HG03025 (cell line): ENCODE results near the gene DCST2.
"Not testable (repeated sequence)": the region's sequence is repeated elsewhere in the genome, so short reads cannot be mapped to it uniquely, and the experiment has no call there.

Source experiments
- ATAC-seq: cut with Tn5 transposase; IDR thresholded peaks from one replicate; pipeline ENCODE4 v1.9.1; 2021; ENCODE audit warnings: mild to moderate bottlenecking, moderate library complexity; ENCODE audit not compliant: unreplicated experiment, low FRiP score

DCST2 gene

DNA sequence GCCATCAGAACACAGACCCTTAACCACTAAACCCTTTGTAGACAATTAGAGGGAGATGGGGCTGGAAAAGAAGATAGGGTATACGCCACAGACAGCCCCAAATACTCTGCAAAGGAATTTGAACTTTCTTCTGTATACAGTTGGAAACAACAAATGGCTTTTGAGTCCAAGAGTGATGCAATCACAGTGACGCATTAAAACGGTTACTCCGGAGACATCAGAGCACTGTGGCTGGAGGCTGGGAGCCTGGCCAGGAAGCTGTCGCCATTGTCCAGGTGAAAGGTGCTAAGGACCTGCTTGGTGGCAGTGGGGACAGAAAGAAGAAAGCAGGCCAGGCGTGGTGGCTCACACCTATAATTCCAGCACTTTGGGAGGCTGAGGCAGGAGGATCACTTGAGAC, 46.3 kb downstream of the DCST2 start:
- no peak for ATAC-seq

DNA sequence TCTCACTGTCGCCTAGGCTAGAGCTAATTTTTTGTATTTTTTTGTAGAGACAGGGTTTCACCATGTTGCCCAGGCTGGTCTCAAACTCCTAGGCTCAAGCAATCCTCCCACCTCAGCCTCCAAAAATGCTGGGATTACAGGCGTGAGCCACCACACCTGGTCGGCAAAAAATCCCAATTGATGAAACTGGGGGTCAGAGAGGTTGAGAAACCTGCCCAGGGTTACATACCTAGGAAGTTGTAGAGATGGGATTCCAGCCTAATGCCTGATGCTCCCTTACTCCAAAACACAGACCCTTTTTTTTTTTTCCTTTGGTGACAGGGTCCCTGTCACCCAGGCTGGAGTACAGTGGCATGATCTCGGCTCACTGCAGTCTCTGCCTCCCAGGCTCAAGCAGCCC, 46.8 kb downstream of the DCST2 start:
- ATAC-seq = not testable (repeated sequence)

DNA sequence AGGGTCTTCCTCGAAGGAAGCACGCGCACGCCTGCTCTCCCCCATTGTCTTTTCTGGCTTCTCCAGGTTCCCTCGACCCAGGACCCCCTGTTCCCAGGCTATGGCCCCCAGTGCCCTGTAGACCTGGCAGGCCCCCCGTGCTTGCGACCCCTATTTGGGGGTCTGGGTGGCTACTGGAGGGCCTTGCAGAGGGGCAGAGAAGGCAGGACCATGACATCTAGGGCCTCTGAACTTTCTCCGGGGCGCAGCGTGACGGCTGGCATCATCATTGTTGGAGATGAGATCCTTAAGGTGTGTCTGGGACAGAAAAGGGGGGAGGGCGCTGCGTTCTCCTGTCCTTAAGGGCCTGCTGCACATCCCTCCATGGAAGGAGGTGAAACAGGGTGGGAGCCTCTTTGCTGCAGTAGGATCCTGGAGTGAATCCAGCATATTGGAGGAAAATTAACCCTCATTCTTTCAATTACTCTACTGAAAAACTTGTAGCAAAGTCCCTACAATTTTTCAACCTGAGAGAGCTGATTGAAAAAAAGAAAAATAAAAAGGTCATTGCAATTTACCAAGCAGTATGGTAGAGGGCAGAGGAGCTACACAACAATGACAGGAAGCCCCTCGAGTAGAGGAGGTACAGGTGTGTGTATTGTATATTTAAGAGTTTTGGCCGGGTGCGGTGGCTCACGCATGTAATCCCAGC, 49.7 kb downstream of the DCST2 start:
- no peak for ATAC-seq

DNA sequence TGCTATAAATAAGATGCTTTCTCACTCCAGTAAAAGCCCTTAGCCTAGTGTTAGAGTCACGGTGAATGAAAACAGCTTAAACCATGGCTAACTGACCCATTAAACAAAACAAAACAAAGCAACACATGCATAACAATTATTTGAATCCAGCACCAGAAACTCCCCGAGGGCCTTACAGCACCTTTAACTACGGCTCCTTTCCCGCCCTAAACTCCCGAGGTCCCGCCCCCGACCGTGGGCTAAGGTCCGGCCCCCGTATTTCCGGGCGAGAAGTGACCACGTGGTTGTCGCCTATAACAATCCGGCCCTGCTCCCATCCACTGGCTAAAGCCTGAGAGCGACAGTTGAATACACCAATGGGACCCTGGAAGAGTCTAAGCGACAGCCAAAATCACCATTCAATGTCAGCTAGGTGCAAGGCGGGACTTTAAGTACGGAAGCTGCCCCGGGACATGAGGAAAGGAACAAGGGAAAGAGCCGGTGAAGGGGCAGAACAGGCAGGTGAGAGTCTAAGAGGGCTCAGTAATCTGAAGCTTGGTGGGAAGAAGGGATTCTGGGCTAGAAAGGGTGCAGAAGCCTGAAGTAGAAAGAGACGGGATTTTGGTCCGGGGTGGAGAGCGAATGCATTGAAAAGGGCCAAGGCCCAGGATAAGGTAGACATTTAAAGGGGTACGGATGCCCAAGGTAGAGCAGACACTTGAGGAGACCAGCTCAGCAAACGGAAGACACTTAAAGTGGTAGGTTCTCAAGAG, 50.5 kb downstream of the DCST2 start, which contains the start of gene FLAD1:
FLAD1 (plus strand) TSS at position 448 of the 752 bp plus-strand sequence. CDS start 351 bp downstream, outside the sequence.
- ATAC-seq = peak; percentile 96

DNA sequence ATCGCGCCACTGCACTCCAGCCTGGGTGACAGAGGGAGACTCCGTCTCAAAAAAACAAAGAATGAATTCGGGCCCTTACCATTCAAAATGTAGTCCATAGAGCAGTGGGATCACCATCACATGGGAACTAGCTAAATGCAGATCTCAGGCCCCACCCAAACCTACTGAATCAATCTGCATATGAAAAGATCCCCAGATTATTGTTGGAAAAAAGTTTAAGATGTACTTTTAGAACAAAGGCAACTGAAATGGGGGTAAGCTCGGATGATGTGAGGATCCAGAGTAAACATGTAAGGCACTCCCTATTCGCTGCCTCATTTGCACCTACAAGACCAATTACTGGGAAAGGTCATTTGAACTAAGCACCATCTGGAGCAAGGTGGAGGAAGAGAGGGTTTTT, 51.2 kb downstream of the DCST2 start:
- no peak for ATAC-seq

DNA sequence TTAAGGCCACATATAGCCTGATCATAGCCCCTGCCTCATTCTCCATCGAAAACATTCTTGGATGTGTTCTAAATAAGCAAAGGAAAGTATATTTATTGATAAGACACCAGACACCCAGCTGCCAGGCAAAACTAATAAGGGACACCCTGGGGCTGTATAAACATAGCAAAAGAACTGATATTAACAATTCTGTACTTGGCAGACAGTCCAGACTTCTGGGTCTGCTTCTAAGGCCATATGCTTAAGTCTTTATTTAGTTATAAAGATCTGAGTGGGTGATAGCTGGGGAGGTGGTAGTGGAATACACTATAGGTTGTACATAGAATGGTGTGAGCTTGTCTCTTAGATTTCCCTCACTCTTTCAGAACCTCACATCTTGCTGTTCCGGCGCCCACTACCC, 55.2 kb downstream of the DCST2 start:
- ATAC-seq = no peak

DNA sequence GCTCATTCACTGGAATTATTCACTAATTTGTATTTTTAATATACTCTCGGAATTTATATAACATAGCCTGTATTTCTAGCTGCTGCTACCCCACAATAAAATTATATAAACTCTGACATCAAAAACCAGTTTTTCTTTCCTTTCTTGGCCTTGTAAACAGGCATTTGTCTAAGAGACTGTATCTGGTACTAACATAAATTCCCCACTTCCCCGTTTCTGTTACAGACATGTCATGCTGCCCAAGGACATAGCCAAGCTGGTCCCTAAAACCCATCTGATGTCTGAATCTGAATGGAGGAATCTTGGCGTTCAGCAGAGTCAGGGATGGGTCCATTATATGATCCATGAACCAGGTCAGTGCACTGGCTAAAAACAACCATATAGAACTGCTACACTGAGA, 55.8 kb downstream of the DCST2 start:
- ATAC-seq = not testable (repeated sequence)

DNA sequence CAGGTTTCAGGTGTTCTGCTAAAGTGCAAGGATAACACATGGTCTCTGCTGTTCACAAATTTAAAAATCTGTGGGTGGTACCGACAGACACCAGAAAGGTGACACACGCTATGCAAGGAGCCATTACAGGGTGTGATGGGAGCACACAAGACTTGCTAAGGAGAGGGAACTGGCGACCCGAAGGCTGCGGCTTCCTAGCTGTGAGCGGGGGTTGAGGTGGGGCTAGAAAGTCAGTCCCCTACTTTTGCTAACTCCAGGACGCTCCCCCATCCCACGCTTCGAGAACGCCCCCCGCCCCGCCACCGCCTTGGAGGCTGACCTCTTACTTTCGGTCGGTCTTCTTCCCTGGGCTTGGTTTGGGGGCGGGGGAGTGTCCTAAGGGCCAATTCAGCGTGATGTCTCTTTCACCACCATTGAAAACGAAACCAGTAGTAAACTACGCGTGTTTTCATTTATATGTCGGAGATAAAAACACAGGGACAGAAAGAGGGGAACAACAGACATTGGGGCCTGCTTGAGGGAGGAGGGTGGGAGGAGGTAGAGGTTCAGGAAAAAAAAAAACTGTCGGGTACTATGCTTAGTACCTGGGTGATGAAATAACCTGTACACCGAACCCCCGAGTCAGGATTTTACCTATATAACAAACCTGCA, 58.0 kb downstream of the DCST2 start:
- no peak for ATAC-seq

DNA sequence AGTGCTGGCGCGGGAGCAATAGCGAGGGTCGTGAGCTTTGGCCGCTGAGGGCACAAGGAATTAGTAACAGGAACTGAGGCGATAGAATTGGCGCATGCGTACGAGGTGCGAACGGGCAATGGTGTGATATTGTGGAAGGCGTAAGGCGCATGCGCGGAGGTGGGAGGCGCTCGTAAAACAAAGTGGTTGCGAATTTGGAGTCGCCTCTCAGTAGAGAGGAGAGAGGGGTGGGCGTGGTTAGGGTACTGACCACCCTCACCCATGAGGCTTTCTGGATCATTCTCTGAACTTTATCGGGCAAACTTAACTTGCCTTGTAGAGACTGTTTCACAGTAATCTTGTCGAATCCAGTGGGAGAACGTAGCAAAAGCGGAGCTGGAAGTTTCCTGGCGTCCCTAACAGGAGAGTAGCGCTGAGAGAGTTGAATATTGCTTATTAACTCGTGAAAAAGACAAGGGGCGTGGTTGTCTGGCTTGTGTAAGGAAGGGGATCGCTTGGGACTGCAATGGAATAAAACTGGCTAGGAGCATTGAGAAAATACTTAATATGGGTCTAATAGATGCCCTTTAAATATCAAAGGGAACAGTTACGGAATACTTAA, 58.7 kb downstream of the DCST2 start:
- peak; percentile 37 for ATAC-seq

DNA sequence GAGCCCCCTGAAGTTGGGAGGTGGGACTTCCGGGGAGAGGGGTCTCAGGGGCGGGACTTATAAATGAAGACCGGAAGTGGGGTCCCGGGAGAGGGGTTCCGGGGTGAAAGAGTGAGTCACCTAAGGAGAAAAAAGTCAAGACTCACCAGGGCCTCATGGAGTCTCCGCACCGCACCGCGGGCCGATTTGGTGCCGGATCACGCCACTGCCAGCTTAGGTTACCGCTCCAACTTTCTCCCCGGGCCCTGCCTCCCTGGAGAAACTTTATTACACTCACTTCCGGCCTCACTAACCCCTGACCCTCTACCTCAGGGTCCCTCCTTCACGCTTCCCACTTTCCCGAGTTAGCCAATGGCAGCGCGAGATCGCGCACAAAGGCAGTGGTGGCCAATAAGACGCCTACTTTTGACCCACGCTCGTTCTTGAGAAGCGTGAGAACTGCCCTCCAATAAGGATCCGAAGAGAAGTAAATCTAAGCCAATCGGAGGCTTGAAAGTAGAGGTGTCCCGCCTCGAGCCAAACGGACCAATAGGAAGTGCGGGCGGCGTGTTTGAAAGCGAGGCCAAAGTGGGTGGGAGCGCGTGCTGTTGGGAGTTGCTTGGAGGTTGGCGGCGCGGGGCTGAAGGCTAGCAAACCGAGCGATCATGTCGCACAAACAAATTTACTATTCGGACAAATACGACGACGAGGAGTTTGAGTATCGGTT, 59.3 kb downstream of the DCST2 start, which contains the start of gene CKS1B:
CKS1B (plus strand) TSS at position 580 of the 706 bp plus-strand sequence; CDS start at position 645, 65 bp downstream.
- ATAC-seq = peak; percentile 72

DNA sequence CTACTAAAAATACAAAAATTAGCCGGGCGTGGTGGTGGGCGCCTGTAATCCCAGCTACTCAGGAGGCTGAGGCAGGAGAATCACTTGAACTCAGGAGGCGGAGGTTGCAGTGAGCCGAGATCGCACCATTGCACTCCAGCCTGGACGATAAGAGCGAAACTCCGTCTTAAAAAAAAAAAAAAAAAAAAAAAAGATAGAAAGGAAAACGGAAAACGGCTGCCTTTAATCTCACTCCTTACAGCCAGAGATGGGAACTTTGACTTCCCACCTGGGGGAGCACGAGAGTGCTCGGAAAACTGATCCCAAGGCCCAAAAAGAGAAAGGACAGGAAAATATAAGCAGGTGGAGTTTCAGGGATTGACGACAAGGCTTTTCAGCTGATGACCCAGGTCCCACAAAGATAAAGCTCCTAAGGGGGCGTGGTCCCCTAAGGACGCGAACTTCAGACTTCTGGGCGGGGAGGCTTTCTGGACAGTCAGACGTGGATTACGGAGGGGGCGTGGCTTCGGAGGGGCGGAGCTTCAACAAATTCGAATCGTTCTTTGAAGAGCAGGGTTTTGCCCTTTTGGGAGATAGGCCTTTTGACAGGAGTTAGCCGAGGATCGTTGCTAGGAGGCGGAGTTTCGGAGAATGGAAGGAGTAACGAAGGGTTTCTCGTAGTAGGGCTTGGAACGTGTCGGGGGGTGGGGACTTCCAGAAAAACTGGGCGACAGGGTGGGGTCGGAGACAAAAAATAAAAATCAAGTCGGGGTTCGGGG, 60.1 kb downstream of the DCST2 start:
- no peak for ATAC-seq

DNA sequence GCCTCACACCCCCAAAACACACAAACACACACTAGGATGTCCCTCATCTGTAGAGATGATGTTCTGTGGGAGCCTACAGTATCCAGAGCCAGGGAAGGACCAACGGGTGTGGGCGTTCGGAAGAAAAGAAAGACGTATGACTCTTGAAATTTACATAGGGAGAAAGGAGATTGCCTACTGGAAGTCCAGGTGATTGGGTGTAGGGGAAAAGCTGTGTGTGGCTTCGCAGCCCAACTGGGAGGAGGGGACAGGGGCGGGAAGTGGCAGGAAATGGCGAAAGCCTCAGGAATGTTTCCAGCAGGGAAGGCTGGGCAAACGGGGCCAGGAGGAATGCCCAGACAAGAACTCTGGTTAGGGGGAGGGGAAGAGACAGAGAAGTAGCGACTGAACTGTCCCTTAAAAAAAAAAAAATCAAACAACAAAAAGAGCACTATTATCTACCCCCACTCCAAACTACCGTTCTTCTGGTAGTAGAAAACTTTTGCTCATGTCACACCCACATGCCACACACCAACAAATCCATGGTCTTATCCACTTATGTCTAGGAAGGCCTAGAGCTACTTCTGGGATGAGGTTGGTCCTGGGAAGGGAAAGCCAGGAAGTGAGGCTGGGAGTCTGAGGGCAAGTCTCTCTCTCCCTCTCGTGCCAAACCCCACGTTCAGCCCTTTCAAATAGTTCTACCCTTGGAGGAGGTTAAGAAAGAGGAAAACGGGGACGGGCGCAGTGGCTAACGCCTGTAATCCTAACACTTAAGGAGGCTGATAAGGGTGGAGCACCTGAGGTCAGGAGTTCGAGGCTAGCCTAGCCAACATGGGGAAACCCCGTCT, 60.9 kb downstream of the DCST2 start:
- ATAC-seq = no peak

DNA sequence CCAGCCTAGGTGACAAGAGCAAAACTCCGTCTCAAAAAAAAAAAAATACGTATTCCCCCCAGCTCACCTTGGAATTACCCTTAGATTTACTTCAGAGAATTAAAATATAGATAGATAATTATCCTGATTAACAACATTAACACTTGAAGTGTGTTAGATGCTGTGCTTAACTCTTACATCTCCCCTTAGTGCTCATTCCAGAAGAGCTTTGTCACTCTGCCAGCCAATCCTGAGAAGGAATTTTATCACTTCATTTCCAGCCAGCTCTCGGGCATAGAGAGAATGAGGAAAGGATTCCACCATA, 61.4 kb downstream of the DCST2 start:
- no peak for ATAC-seq

DNA sequence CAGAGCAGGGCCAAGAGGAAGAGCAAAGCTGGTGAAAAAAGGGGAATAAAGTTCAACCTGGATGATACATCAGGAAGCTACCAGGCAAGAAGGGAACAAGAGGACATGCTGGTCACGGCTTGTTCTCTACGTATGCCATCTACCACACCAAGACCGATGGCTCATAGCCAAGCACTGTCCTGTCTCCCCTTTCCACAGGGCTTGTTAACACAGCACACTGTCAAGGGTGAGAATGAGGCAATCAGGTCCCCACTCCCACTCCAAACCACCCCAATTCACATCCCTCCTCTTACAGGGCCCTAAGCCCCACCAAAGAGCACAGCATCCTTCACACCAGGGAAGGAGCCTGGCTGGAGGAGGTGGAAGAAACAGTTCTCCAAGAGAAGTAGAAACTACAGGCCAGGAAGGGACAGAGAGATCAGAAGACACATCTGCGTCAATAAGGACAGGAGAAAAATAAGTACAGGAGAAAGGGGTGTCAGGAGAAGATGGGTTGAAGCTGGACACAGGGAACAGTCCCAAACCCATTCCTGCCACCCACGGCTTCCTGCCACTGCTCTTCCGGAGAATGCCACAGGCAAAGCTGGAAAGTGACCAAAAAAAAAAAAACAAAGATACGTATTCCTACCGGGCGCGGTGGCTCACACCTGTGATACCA, 62.1 kb downstream of the DCST2 start:
- no peak for ATAC-seq

DNA sequence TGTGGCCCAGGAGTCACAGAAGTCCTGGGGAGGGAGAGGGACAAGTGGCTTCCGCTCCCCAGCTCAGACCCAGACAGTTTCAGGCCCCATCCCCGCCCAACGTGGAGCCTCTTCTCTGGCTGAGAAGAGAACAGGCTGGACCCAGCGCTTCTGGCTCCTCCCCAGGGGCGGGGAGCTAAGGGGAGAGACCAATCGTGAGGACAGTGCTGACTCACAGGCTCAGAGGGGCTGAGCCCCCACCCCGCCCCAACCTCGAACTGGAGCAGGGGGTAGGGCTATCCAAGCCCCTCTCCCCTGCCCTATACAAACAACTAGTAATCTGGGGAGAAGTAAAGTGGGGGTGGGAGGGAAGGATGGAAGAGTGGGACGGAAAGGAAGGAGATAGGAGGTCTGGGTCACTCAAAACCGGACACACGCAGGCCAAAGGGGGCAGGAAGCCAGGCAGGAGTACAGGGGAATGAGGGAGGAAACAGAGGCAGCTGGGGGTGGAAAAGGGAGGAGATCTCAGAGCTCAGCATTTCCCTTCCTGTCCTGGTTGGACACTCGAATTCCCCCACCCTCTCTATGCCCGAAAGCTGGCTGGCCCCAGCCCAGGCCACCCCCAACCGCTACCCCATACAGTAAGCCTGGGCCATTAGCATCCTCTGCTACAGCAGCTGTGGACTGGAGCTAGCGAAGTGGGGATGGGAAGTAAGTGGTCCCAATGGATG, 62.8 kb downstream of the DCST2 start, which contains the start of gene SHC1:
SHC1 (minus strand) TSS at position 117 of the 710 bp plus-strand sequence. CDS start 221 bp downstream, outside the sequence.
- ATAC-seq = no peak

DNA sequence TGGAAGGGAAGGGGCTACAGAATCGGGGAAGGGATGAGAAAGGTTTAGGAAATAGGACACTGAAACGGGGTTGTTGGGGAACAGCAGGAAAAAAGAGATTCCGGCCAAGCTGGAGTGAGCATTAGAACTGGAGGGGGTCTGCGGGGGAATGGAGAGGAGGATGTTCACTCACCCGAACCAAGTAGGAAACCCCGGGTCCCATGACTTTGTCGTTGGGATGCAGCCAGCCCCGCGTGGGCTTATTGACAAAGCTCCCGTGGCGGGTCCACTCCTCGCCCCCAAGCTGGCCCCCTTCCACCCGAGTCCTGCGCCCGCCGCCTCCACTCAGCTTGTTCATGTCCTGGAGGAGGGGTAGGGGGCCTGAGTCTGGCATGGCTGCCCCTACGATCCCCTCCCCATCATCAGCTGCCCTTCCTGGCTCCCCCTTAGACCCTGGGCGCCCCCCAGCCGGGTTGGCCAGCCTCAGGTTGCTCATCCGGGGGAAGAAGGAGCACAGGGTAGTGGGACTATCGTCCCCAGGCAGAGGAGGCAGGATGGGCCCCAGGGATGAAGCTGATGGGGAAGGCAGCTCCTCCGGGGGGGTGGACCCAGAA, 63.6 kb downstream of the DCST2 start:
- no peak for ATAC-seq

DNA sequence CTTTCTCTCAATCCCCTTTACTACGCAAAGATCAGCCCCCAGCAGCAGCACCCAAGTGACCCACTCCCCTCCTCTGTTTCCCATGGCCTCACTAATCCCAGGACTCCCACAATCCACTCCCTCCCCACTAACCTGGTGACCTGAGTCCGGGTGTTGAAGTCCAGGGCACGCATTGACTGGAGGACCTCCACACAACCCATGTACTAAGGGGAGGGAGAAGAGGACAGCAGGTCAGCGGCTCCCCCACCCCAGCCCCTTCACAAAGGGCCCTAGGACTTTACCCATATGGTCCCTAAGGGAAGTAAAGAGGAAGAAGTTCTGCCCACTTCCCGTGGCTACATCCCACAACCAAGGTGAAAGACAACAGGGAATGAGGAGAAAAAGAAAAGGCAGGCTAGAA, 64.3 kb downstream of the DCST2 start:
- ATAC-seq = no peak
